ENCODE data around the gene C1orf56.
A peak's percentile ranks its signal among the peaks of the same experiment; 100 is the strongest.

Gene C1orf56

DNA sequence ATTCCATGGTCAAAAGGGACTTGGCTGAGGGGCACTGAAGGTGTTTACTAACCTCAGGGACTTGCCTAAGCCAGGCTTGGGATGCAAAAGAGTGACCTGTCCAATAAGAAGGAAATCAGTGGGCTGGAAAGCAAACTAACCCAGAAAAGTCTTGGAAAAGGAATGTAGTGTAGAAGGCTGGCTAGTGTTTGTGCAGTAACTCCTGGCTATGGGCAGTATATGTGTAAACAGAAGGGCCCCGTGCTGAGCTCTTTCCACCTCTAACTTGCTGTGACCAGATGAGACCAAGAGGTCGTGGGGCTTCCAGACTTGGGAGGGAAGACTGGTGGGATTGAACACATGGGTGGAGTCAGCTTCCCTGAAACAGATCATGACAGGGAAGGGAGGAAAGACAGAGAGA, 44.9 kb upstream of the C1orf56 start:
- Histone ChIP-seq H3K9me3 (ENCODE audit: control insufficient read depth, insufficient read depth, low read length) (no peaks in the 10 kb centered on the region), H3K4me3 (ENCODE audit: low read length) (no peak overlapping the region), H3K27ac (ENCODE audit: low read depth, low read length) (no peak overlapping the region), H3K36me3 (ENCODE audit: control insufficient read depth, low read length) (no peaks in the 10 kb centered on the region), H3K4me2 (ENCODE audit: low read length) (no peak overlapping the region), H3K4me1 (ENCODE audit: control insufficient read depth, low read length) (peaks cover 45% of the 10 kb centered on the region), H3K79me2 (ENCODE audit: control insufficient read depth, low read length) (no peaks in the 10 kb centered on the region), H3K9me2 (replicated peaks; ENCODE audit: control insufficient read depth, low read length) (no peaks in the 10 kb centered on the region), H4K20me1 (ENCODE audit: control insufficient read depth, insufficient read depth, low read depth, low read length) (no peaks in the 10 kb centered on the region), H3K27me3 (ENCODE audit: control insufficient read depth, low read length) (no peaks in the 10 kb centered on the region), H3F3A (ENCODE audit: control insufficient read depth, insufficient read depth) (peaks cover 3% of the 10 kb centered on the region)
- TF ChIP-seq EZH2phosphoT487 (IDR thresholded peaks at IDR 0.05; ENCODE audit: borderline replicate concordance, low read length) = no peak
- TF ChIP-seq, protein P1, sequence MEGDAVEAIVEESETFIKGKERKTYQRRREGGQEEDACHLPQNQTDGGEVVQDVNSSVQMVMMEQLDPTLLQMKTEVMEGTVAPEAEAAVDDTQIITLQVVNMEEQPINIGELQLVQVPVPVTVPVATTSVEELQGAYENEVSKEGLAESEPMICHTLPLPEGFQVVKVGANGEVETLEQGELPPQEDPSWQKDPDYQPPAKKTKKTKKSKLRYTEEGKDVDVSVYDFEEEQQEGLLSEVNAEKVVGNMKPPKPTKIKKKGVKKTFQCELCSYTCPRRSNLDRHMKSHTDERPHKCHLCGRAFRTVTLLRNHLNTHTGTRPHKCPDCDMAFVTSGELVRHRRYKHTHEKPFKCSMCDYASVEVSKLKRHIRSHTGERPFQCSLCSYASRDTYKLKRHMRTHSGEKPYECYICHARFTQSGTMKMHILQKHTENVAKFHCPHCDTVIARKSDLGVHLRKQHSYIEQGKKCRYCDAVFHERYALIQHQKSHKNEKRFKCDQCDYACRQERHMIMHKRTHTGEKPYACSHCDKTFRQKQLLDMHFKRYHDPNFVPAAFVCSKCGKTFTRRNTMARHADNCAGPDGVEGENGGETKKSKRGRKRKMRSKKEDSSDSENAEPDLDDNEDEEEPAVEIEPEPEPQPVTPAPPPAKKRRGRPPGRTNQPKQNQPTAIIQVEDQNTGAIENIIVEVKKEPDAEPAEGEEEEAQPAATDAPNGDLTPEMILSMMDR (IDR thresholded peaks at IDR 0.05; ENCODE audit: low read depth, low read length, poor library complexity, severe bottlenecking) = no peak

DNA sequence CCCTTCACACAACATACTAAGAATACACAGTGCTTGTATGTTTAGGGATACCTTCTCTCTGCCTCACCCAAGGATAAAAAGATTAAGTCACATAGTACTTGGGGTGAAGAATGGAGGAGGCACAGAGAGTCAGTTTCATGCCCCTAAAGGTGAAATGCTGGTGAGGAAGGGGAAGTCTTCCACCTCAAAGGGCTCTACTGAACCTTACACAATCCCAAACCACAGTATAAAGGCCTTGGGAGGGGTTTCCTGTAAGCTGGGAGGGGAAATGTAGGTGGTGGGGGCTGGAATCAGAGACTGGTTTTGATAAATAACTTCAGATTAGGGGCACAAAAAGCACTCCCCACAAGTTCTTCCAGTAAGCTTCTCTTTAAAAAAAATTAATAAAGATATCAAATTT, 44.4 kb upstream of the C1orf56 start:
- H3K27me3 ChIP-seq (ENCODE audit: control insufficient read depth, low read length) = no peaks in the 10 kb centered on the region
- peak overlapping the region; percentile 28; the same call in 1 of the 2 replicates for H3K4me2 ChIP-seq (ENCODE audit: low read length)
- no peaks in the 10 kb centered on the region for H3K9me2 ChIP-seq (replicated peaks; ENCODE audit: control insufficient read depth, low read length)
- no peaks in the 10 kb centered on the region for H3K9me3 ChIP-seq (ENCODE audit: control insufficient read depth, insufficient read depth, low read length)
- H3K36me3 ChIP-seq (ENCODE audit: control insufficient read depth, low read length) = no peaks in the 10 kb centered on the region
- no peak overlapping the region for H3K4me3 ChIP-seq (ENCODE audit: low read length)
- TF ChIP-seq, protein P1 (IDR thresholded peaks at IDR 0.05; ENCODE audit: low read depth, low read length, poor library complexity, severe bottlenecking) = no peak
- no peak for TF ChIP-seq EZH2phosphoT487 (IDR thresholded peaks at IDR 0.05; ENCODE audit: borderline replicate concordance, low read length)
- H4K20me1 ChIP-seq (ENCODE audit: control insufficient read depth, insufficient read depth, low read depth, low read length) = no peaks in the 10 kb centered on the region
- no peaks in the 10 kb centered on the region for H3K79me2 ChIP-seq (ENCODE audit: control insufficient read depth, low read length)
- peaks cover 6% of the 10 kb centered on the region for H3F3A ChIP-seq (ENCODE audit: control insufficient read depth, insufficient read depth)
- H3K4me1 ChIP-seq (ENCODE audit: control insufficient read depth, low read length) = peaks cover 50% of the 10 kb centered on the region
- H3K27ac ChIP-seq (ENCODE audit: low read depth, low read length) = no peak overlapping the region

DNA sequence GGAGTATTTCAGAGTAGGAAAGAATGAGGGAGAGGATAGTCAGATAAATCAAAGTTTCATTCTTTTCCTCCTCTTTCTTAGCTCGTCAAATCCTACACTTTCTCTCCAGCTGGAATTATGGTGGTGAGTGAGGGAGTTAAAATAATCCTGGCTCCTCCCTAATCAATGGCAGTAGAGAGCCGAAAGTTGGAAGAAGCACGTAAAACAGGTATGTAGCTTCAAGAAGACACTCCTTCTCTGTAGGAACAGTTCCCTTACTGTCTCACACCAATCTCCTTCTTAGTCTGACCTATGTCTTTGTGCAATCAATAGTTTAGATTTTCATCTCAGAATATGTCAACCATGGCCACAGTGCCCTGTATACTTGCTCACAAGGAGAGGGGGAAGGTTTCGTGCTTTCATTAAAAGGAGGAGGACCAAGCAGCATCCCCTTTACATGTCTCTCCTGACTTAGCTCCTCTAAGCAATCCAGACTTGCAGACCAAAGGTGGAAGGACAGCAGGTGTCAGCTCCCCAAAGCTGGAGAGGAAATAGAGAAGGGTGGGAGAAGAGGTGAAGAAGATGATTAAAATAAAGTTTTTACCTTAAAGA, 41.7 kb upstream of the C1orf56 start:
- TF ChIP-seq, protein P1 (IDR thresholded peaks at IDR 0.05; ENCODE audit: low read depth, low read length, poor library complexity, severe bottlenecking) = no peak
- TF ChIP-seq EZH2phosphoT487 (IDR thresholded peaks at IDR 0.05; ENCODE audit: borderline replicate concordance, low read length) = no peak
- Histone ChIP-seq H3K9me2 (replicated peaks; ENCODE audit: control insufficient read depth, low read length) (no peaks in the 10 kb centered on the region), H3K27ac (ENCODE audit: low read depth, low read length) (no peak overlapping the region), H3K4me1 (ENCODE audit: control insufficient read depth, low read length) (peaks cover 60% of the 10 kb centered on the region), H3F3A (ENCODE audit: control insufficient read depth, insufficient read depth) (peaks cover 6% of the 10 kb centered on the region), H4K20me1 (ENCODE audit: control insufficient read depth, insufficient read depth, low read depth, low read length) (no peaks in the 10 kb centered on the region), H3K4me2 (ENCODE audit: low read length) (peak overlapping the region; percentile 61), H3K4me3 (ENCODE audit: low read length) (peak overlapping the region; percentile 64), H3K36me3 (ENCODE audit: control insufficient read depth, low read length) (0 out of 2 replicates have a peak, but pooled peaks cover 3% of the 10 kb centered on the region), H3K79me2 (ENCODE audit: control insufficient read depth, low read length) (peaks cover 18% of the 10 kb centered on the region), H3K27me3 (ENCODE audit: control insufficient read depth, low read length) (no peaks in the 10 kb centered on the region), H3K9me3 (ENCODE audit: control insufficient read depth, insufficient read depth, low read length) (no peaks in the 10 kb centered on the region)

All from DOHH2 (cell line).